ENCODE results near the gene ZNF57. TPM values are rescaled to one million over a fixed set of nuclear protein-coding genes. Genes with fewer than 3 reads are reported as not detected.

The ZNF57 gene
- total and polyA plus RNA-seq, 2 of the 13 experiments (the other 11 are each of a cell fraction or from before 2014, with no cell fraction given) = 6.6 to 17.5 TPM

DNA sequence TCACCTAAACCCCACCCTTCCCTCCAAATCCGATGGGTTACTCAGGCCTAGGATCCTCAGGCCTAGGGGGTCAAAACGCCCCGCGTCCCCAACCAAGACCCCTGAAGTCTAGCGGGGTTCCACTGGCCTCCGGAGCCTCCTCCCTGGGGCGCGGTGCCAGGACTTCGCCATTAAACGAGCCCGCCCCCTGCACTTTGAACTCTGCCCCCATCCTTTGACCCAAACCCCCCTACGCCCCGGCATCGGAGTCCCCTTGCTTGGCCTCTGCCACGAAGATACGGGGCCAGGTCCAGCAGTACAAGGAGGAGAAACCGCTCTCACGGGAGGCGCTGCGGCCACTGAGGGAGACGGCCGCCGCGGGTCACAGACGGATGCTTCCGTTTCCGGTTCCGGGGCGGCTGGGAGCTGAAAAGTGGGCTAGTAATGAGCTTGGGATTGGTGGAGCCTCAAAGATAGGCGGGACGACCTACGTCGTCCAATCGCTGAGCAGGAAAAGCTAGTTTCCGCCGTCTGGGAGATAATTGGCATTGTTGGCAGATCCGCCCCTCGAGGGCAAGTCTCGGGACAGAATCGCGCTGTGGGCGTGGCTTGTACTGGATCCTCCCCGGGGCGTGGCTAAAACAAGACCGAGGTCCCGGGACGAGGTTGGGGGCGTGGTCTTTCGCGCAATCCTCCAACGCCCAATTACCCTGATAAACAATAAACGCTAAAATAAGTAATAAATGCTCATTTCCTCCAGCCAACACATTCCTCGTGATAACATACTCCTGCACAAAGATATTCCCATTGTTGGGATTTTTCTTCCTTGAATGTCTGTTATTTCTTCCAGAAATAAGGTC, 49.8 kb downstream of the ZNF57 start (continued):
- peak; percentile 61; the same call in 1 of the 2 replicates for TF ChIP-seq HNF4G (IDR thresholded peaks at IDR 0.05; ENCODE audit: borderline replicate concordance, low read depth, low read length)
- peak; percentile 64; the same call in 1 of the 2 replicates for TF ChIP-seq HNF4G (CRISPR knock-in tag; IDR thresholded peaks at IDR 0.05; ENCODE audit: borderline replicate concordance, low read depth)
- TF ChIP-seq, protein P1, sequence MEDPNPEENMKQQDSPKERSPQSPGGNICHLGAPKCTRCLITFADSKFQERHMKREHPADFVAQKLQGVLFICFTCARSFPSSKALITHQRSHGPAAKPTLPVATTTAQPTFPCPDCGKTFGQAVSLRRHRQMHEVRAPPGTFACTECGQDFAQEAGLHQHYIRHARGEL (CRISPR knock-in tag; IDR thresholded peaks at IDR 0.05) = 0 out of 2 replicates have a peak, but pooled peaks have one; percentile 57
- TF ChIP-seq NFE2L1 (CRISPR knock-in tag; IDR thresholded peaks at IDR 0.05; ENCODE audit: borderline replicate concordance) = no peak
- 0 out of 2 replicates have a peak, but pooled peaks have one; percentile 59 for TF ChIP-seq CBX5 (CRISPR knock-in tag; IDR thresholded peaks at IDR 0.05; ENCODE audit: borderline replicate concordance)
- TF ChIP-seq MAZ (IDR thresholded peaks at IDR 0.05; ENCODE audit: borderline replicate concordance, low read depth, low read length) = peak; percentile 20; the same call in 1 of the 2 replicates
- peak; percentile 75 for TF ChIP-seq MAZ (CRISPR knock-in tag; IDR thresholded peaks at IDR 0.05; ENCODE audit: low read depth)
- no peak for TF ChIP-seq SMARCC2 (IDR thresholded peaks at IDR 0.05)
- TF ChIP-seq, protein P2, sequence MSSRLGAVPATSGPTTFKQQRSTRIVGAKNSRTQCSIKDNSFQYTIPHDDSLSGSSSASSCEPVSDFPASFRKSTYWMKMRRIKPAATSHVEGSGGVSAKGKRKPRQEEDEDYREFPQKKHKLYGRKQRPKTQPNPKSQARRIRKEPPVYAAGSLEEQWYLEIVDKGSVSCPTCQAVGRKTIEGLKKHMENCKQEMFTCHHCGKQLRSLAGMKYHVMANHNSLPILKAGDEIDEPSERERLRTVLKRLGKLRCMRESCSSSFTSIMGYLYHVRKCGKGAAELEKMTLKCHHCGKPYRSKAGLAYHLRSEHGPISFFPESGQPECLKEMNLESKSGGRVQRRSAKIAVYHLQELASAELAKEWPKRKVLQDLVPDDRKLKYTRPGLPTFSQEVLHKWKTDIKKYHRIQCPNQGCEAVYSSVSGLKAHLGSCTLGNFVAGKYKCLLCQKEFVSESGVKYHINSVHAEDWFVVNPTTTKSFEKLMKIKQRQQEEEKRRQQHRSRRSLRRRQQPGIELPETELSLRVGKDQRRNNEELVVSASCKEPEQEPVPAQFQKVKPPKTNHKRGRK (CRISPR knock-in tag; IDR thresholded peaks at IDR 0.05) = no peak
- peak; percentile 27 for TF ChIP-seq XRCC5 (optimal IDR thresholded peaks at IDR 0.05; ENCODE audit: low read length)
- TF ChIP-seq, protein P3, sequence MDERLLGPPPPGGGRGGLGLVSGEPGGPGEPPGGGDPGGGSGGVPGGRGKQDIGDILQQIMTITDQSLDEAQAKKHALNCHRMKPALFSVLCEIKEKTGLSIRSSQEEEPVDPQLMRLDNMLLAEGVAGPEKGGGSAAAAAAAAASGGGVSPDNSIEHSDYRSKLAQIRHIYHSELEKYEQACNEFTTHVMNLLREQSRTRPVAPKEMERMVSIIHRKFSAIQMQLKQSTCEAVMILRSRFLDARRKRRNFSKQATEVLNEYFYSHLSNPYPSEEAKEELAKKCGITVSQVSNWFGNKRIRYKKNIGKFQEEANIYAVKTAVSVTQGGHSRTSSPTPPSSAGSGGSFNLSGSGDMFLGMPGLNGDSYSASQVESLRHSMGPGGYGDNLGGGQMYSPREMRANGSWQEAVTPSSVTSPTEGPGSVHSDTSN (CRISPR knock-in tag; IDR thresholded peaks at IDR 0.05) = peak; percentile 77
- no peak for TF ChIP-seq MZF1 (CRISPR knock-in tag; IDR thresholded peaks at IDR 0.05; ENCODE audit: borderline replicate concordance)
- TF ChIP-seq, protein P4, sequence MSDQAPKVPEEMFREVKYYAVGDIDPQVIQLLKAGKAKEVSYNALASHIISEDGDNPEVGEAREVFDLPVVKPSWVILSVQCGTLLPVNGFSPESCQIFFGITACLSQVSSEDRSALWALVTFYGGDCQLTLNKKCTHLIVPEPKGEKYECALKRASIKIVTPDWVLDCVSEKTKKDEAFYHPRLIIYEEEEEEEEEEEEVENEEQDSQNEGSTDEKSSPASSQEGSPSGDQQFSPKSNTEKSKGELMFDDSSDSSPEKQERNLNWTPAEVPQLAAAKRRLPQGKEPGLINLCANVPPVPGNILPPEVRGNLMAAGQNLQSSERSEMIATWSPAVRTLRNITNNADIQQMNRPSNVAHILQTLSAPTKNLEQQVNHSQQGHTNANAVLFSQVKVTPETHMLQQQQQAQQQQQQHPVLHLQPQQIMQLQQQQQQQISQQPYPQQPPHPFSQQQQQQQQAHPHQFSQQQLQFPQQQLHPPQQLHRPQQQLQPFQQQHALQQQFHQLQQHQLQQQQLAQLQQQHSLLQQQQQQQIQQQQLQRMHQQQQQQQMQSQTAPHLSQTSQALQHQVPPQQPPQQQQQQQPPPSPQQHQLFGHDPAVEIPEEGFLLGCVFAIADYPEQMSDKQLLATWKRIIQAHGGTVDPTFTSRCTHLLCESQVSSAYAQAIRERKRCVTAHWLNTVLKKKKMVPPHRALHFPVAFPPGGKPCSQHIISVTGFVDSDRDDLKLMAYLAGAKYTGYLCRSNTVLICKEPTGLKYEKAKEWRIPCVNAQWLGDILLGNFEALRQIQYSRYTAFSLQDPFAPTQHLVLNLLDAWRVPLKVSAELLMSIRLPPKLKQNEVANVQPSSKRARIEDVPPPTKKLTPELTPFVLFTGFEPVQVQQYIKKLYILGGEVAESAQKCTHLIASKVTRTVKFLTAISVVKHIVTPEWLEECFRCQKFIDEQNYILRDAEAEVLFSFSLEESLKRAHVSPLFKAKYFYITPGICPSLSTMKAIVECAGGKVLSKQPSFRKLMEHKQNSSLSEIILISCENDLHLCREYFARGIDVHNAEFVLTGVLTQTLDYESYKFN (CRISPR knock-in tag; conservative IDR thresholded peaks at IDR 0.05) = peak; percentile 65
- TF ChIP-seq, protein P5, sequence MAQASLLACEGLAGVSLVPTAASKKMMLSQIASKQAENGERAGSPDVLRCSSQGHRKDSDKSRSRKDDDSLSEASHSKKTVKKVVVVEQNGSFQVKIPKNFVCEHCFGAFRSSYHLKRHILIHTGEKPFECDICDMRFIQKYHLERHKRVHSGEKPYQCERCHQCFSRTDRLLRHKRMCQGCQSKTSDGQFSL (CRISPR knock-in tag; IDR thresholded peaks at IDR 0.05) = peak; percentile 73; the same call in 1 of the 2 replicates
- TF ChIP-seq MEF2D (CRISPR knock-in tag; IDR thresholded peaks at IDR 0.05) = peak; percentile 54
- TF ChIP-seq ZNF557 (CRISPR knock-in tag; IDR thresholded peaks at IDR 0.05) = 0 out of 2 replicates have a peak, but pooled peaks have one; percentile 35
- 0 out of 2 replicates have a peak, but pooled peaks have one; percentile 61 for TF ChIP-seq ZNF776 (CRISPR knock-in tag; IDR thresholded peaks at IDR 0.05)
- TF ChIP-seq, protein P6, sequence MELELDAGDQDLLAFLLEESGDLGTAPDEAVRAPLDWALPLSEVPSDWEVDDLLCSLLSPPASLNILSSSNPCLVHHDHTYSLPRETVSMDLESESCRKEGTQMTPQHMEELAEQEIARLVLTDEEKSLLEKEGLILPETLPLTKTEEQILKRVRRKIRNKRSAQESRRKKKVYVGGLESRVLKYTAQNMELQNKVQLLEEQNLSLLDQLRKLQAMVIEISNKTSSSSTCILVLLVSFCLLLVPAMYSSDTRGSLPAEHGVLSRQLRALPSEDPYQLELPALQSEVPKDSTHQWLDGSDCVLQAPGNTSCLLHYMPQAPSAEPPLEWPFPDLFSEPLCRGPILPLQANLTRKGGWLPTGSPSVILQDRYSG (CRISPR knock-in tag; IDR thresholded peaks at IDR 0.05) = 0 out of 2 replicates have a peak, but pooled peaks have one; percentile 53
